HepG2 (cell line): ENCODE results near the gene WDHD1. TPM values are rescaled to one million over a fixed set of nuclear protein-coding genes. Genes with fewer than 3 reads are reported as not detected.

Experiments used
- HNF4A ChIP-seq: sonication (generic); formaldehyde crosslinking; IDR thresholded peaks from 2 replicates; pipeline ENCODE4 v1.4.0; 2020; ENCODE audit warnings: missing genetic modification reagents
- LCORL ChIP-seq, 2 experiments: fragments of 450-650 bp in 1 of 2; sonication (generic) in 1 of 2; formaldehyde crosslinking in 1 of 2; IDR thresholded peaks; 2 replicates each; pipeline versions ENCODE4 v1.5.0 to v1.6.1; 2017 to 2020; ENCODE audit warnings: antibody characterized with exemption in 1 of 2, missing genetic modification reagents in 1 of 2
- NCOA1 ChIP-seq: sonication (generic); formaldehyde crosslinking; IDR thresholded peaks from 2 replicates; pipeline ENCODE4 v1.9.0; 2021; ENCODE audit warnings: missing genetic modification reagents
- NFE2 ChIP-seq: sonication (generic); formaldehyde crosslinking; IDR thresholded peaks from 2 replicates; pipeline ENCODE4 v1.4.0; 2020; ENCODE audit warnings: missing genetic modification reagents
- NFE2L1 ChIP-seq: sonication (generic); formaldehyde crosslinking; IDR thresholded peaks from 2 replicates; pipeline ENCODE4 v1.4.0; 2020; ENCODE audit warnings: missing genetic modification reagents, mild to moderate bottlenecking, borderline replicate concordance
- RFX1 ChIP-seq: fragments of 450-650 bp; IDR thresholded peaks from 2 replicates; pipeline ENCODE4 v1.6.1; 2017
- ZFP36L1 ChIP-seq: sonication (generic); formaldehyde crosslinking; IDR thresholded peaks from 2 replicates; pipeline ENCODE4 v1.8.0; 2022; ENCODE audit warnings: mild to moderate bottlenecking, missing genetic modification reagents, moderate library complexity
- ZKSCAN5 ChIP-seq: sonication (generic); formaldehyde crosslinking; IDR thresholded peaks from 2 replicates; pipeline ENCODE4 v1.5.1; 2020; ENCODE audit warnings: mild to moderate bottlenecking, missing genetic modification reagents
- ZNF354B ChIP-seq: sonication (generic); formaldehyde crosslinking; IDR thresholded peaks from 2 replicates; pipeline ENCODE4 v1.8.0; 2022; ENCODE audit warnings: mild to moderate bottlenecking, missing genetic modification reagents
- ZNF543 ChIP-seq: sonication (generic); formaldehyde crosslinking; IDR thresholded peaks from 2 replicates; pipeline ENCODE4 v1.4.0; 2020; ENCODE audit warnings: mild to moderate bottlenecking, missing genetic modification reagents
- ZNF547 ChIP-seq: sonication (generic); formaldehyde crosslinking; IDR thresholded peaks from 2 replicates; pipeline ENCODE4 v1.5.1; 2020; ENCODE audit warnings: mild to moderate bottlenecking, missing genetic modification reagents
- ZNF777 ChIP-seq: sonication (generic); formaldehyde crosslinking; IDR thresholded peaks from 2 replicates; pipeline ENCODE4 v1.4.0; 2020; ENCODE audit warnings: missing genetic modification reagents
- polyA plus RNA-seq, 8 experiments: library from polyadenylated mRNA; depleted of rRNA in 3 of 8; stranded (reverse) in 7 of 8; unstranded in 1 of 8; fragments of >200 nt; fragmentation: Illumina TruSeq in 4 of 8; extraction: Trizol in 4 of 8; gene quantifications; 2 replicates each; pipeline versions ENCODE4 v1.2.1 to v1.2.3, GENCODE V29; 2011 to 2016; ENCODE audit warnings: low read depth in 4 of 8, missing spikeins in 1 of 8, mixed read lengths in 1 of 8; ENCODE audit not compliant: insufficient read depth in 1 of 8
- total RNA-seq, 5 experiments: library from RNA; depleted of rRNA; stranded (reverse); fragments of >200 nt; fragmentation: Illumina TruSeq; extraction: Trizol; gene quantifications; 2 replicates each; pipeline ENCODE4 v1.2.3, GENCODE V29; 2016; ENCODE audit warnings: low read depth in 1 of 5
- TF ChIP-seq, protein P1 (sequence below): sonication (generic); formaldehyde crosslinking; IDR thresholded peaks from 2 replicates; pipeline ENCODE4 v1.5.1; 2020; ENCODE audit warnings: mild to moderate bottlenecking, missing genetic modification reagents, borderline replicate concordance
- TF ChIP-seq, protein P2 (sequence below), 2 experiments: sonication (generic) in 1 of 2; formaldehyde crosslinking in 1 of 2; IDR thresholded peaks; 2 replicates each; pipeline versions ENCODE4 v1.4.0 to v1.6.1; 2018 to 2020; ENCODE audit warnings: missing genetic modification reagents in 2 of 2, borderline replicate concordance in 1 of 2, low read depth in 1 of 2, mild to moderate bottlenecking in 1 of 2, missing biosample characterization in 1 of 2
- TF ChIP-seq, protein P3 (sequence below): sonication (generic); formaldehyde crosslinking; IDR thresholded peaks from 2 replicates; pipeline ENCODE4 v1.5.1; 2020; ENCODE audit warnings: mild to moderate bottlenecking, missing genetic modification reagents, moderate library complexity
- TF ChIP-seq, protein P4 (sequence below): sonication (generic); formaldehyde crosslinking; IDR thresholded peaks from 2 replicates; pipeline ENCODE4 v1.8.0; 2022; ENCODE audit warnings: mild to moderate bottlenecking, missing genetic modification reagents, moderate library complexity

The WDHD1 gene
- total and polyA plus RNA-seq, 2 of the 13 experiments (the other 11 are each of a cell fraction or from before 2014, with no cell fraction given) = 5.5 to 27.5 TPM

DNA sequence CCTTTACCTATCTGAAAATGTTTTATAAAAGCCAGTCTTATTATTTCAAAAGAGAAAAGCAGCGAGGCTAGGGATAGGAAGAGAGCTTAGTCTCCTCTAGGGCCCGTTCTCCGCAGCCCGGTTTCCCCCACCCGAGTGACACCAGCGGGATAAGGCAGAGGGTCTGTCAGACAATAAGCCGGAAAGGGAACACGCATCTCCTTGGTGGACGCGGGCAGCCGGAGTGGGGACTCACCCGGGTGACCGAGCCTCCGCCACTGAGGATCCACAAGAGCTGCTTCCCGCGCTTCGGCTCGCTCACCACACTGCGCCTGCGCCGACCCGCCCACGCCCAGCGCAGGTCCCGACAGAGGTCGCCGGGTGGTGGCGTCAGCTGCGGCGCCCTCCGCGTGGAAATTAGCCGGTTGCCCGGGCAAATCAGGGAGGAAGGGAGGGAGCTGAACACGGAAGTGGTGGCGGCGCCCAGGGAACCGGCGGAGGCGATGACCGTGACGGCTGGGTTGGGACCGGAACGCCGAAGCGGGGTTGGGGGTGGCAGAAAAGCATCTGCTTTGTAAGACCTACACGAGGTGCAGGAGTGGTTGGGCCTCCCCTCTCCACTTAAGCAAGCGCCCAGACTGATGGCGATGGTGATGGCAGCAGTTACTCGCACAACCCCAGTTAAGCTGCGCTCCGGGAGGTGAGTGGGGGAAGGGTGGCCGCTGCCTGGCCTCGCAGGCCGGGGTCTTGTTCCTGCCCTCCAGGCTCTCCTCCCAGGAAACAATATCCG lies at the start of gene WDHD1, which contains the start of gene SOCS4 (continued):
- TF ChIP-seq, protein P1, sequence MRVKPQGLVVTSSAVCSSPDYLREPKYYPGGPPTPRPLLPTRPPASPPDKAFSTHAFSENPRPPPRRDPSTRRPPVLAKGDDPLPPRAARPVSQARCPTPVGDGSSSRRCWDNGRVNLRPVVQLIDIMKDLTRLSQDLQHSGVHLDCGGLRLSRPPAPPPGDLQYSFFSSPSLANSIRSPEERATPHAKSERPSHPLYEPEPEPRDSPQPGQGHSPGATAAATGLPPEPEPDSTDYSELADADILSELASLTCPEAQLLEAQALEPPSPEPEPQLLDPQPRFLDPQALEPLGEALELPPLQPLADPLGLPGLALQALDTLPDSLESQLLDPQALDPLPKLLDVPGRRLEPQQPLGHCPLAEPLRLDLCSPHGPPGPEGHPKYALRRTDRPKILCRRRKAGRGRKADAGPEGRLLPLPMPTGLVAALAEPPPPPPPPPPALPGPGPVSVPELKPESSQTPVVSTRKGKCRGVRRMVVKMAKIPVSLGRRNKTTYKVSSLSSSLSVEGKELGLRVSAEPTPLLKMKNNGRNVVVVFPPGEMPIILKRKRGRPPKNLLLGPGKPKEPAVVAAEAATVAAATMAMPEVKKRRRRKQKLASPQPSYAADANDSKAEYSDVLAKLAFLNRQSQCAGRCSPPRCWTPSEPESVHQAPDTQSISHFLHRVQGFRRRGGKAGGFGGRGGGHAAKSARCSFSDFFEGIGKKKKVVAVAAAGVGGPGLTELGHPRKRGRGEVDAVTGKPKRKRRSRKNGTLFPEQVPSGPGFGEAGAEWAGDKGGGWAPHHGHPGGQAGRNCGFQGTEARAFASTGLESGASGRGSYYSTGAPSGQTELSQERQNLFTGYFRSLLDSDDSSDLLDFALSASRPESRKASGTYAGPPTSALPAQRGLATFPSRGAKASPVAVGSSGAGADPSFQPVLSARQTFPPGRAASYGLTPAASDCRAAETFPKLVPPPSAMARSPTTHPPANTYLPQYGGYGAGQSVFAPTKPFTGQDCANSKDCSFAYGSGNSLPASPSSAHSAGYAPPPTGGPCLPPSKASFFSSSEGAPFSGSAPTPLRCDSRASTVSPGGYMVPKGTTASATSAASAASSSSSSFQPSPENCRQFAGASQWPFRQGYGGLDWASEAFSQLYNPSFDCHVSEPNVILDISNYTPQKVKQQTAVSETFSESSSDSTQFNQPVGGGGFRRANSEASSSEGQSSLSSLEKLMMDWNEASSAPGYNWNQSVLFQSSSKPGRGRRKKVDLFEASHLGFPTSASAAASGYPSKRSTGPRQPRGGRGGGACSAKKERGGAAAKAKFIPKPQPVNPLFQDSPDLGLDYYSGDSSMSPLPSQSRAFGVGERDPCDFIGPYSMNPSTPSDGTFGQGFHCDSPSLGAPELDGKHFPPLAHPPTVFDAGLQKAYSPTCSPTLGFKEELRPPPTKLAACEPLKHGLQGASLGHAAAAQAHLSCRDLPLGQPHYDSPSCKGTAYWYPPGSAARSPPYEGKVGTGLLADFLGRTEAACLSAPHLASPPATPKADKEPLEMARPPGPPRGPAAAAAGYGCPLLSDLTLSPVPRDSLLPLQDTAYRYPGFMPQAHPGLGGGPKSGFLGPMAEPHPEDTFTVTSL (CRISPR knock-in tag) = no peak
- 0 out of 2 replicates have a peak, but pooled peaks have one; percentile 51 for TF ChIP-seq ZFP36L1 (CRISPR knock-in tag)
- TF ChIP-seq, protein P2, sequence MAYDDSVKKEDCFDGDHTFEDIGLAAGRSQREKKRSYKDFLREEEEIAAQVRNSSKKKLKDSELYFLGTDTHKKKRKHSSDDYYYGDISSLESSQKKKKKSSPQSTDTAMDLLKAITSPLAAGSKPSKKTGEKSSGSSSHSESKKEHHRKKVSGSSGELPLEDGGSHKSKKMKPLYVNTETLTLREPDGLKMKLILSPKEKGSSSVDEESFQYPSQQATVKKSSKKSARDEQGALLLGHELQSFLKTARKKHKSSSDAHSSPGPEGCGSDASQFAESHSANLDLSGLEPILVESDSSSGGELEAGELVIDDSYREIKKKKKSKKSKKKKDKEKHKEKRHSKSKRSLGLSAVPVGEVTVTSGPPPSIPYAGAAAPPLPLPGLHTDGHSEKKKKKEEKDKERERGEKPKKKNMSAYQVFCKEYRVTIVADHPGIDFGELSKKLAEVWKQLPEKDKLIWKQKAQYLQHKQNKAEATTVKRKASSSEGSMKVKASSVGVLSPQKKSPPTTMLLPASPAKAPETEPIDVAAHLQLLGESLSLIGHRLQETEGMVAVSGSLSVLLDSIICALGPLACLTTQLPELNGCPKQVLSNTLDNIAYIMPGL (CRISPR knock-in tag; IDR thresholded peaks at IDR 0.05; ENCODE audit: borderline replicate concordance in 1 of 2, low read depth in 1 of 2) = peak; percentile 79 to 87; a peak in 3 of 4 replicates
- TF ChIP-seq RFX1 = peak; percentile 47; the same call in 1 of the 2 replicates
- TF ChIP-seq, protein P3, sequence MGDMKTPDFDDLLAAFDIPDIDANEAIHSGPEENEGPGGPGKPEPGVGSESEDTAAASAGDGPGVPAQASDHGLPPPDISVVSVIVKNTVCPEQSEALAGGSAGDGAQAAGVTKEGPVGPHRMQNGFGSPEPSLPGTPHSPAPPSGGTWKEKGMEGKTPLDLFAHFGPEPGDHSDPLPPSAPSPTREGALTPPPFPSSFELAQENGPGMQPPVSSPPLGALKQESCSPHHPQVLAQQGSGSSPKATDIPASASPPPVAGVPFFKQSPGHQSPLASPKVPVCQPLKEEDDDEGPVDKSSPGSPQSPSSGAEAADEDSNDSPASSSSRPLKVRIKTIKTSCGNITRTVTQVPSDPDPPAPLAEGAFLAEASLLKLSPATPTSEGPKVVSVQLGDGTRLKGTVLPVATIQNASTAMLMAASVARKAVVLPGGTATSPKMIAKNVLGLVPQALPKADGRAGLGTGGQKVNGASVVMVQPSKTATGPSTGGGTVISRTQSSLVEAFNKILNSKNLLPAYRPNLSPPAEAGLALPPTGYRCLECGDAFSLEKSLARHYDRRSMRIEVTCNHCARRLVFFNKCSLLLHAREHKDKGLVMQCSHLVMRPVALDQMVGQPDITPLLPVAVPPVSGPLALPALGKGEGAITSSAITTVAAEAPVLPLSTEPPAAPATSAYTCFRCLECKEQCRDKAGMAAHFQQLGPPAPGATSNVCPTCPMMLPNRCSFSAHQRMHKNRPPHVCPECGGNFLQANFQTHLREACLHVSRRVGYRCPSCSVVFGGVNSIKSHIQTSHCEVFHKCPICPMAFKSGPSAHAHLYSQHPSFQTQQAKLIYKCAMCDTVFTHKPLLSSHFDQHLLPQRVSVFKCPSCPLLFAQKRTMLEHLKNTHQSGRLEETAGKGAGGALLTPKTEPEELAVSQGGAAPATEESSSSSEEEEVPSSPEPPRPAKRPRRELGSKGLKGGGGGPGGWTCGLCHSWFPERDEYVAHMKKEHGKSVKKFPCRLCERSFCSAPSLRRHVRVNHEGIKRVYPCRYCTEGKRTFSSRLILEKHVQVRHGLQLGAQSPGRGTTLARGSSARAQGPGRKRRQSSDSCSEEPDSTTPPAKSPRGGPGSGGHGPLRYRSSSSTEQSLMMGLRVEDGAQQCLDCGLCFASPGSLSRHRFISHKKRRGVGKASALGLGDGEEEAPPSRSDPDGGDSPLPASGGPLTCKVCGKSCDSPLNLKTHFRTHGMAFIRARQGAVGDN = peak; percentile 97
- no peak for TF ChIP-seq NCOA1 (CRISPR knock-in tag)
- peak; percentile 93 for TF ChIP-seq ZKSCAN5
- TF ChIP-seq HNF4A = no peak
- peak; percentile 74 for TF ChIP-seq ZNF547 (CRISPR knock-in tag)
- TF ChIP-seq, protein P4, sequence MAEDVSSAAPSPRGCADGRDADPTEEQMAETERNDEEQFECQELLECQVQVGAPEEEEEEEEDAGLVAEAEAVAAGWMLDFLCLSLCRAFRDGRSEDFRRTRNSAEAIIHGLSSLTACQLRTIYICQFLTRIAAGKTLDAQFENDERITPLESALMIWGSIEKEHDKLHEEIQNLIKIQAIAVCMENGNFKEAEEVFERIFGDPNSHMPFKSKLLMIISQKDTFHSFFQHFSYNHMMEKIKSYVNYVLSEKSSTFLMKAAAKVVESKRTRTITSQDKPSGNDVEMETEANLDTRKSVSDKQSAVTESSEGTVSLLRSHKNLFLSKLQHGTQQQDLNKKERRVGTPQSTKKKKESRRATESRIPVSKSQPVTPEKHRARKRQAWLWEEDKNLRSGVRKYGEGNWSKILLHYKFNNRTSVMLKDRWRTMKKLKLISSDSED (CRISPR knock-in tag) = no peak
- no peak for TF ChIP-seq NFE2
- no peak for TF ChIP-seq ZNF354B (CRISPR knock-in tag)
- TF ChIP-seq NFE2L1 (CRISPR knock-in tag) = no peak
- no peak for TF ChIP-seq ZNF777 (CRISPR knock-in tag)
- TF ChIP-seq ZNF543 (CRISPR knock-in tag) = peak; percentile 72; the same call in 1 of the 2 replicates
- TF ChIP-seq LCORL (IDR thresholded peaks at IDR 0.05) = no peak
- TF ChIP-seq LCORL (CRISPR knock-in tag; IDR thresholded peaks at IDR 0.05) = no peak
